ENCODE data around the gene ACAD11. TPM values are rescaled to one million over a fixed set of nuclear protein-coding genes. Genes with fewer than 3 reads are reported as not detected.
"Not testable (repeated sequence)": the region's sequence is repeated elsewhere in the genome, so short reads cannot be mapped to it uniquely, and the experiment has no call there.

Gene ACAD11
- total RNA-seq, 6 donors from 2014 or later, result 15.8 to 50.3 (median 19.5) TPM

DNA sequence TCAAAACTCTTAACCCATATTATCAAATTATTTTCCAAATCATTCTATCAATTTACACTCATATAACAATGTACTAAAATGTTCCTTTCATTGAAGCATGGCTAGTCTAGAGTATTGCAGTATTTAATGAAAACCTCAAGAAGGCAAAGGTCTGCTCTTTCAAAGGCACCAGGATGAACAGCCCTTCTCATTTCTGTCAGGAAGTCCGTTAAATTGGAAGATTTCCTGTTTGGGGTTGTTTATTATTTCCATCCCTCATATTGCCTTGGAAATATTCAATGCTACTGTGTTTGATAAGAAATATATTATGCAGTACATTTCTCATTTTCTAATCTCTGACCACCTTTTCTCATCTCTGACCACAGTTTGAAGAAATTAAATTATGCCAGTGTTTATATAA lies 37.5 kb downstream of the ACAD11 start:
- Histone ChIP-seq H3K27me3 (no peaks in the 10 kb centered on the region), H3K27ac (peak overlapping the region in 1 of 4 donors; percentile 12), H3K36me3 (peaks cover 0 to 15% (median 1%) of the 10 kb centered on the region in 4 donors), H3K9me3 (no peaks in the 10 kb centered on the region), H3K4me3 (no peak overlapping the region), H3K4me1 (no peaks in the 10 kb centered on the region)
- DNase-seq, result no peak
- ATAC-seq (ENCODE audit: low FRiP score in 2 of 2), result no peak
- TF ChIP-seq EP300 (IDR thresholded peaks at IDR 0.05), result no peak
- no peak for TF ChIP-seq POLR2AphosphoS5 (IDR thresholded peaks at IDR 0.05)
- TF ChIP-seq POLR2A (IDR thresholded peaks at IDR 0.05), result no peak
- TF ChIP-seq, protein P1, sequence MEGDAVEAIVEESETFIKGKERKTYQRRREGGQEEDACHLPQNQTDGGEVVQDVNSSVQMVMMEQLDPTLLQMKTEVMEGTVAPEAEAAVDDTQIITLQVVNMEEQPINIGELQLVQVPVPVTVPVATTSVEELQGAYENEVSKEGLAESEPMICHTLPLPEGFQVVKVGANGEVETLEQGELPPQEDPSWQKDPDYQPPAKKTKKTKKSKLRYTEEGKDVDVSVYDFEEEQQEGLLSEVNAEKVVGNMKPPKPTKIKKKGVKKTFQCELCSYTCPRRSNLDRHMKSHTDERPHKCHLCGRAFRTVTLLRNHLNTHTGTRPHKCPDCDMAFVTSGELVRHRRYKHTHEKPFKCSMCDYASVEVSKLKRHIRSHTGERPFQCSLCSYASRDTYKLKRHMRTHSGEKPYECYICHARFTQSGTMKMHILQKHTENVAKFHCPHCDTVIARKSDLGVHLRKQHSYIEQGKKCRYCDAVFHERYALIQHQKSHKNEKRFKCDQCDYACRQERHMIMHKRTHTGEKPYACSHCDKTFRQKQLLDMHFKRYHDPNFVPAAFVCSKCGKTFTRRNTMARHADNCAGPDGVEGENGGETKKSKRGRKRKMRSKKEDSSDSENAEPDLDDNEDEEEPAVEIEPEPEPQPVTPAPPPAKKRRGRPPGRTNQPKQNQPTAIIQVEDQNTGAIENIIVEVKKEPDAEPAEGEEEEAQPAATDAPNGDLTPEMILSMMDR (IDR thresholded peaks at IDR 0.05), result no peak
- 40 to 46% methylated on average over 1 of the region's 1 CpG for WGBS, 2 donors

DNA sequence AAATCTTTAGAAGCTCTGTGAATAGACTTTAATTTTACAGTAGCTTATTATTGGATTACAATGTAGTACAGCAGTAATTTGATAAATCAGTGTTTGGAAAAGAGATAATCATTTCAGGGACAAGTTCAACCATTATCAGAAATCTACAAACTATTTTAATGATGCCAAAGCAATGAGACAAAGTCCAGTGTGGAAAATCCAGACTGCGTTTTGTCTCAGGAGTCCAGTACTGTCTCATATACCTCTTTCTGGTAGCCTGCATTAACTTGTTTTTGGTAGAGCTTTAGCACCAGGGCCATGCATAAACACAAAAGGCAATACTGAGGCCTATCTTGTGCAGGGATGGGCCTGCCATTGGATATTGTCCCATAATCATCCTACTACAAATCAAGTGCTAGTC lies 42.8 kb downstream of the ACAD11 start:
- DNase-seq (no peak), ATAC-seq (ENCODE audit: low FRiP score in 2 of 2) (no peak)
- TF ChIP-seq, protein P1 (IDR thresholded peaks at IDR 0.05), result no peak
- TF ChIP-seq EP300 (IDR thresholded peaks at IDR 0.05), result no peak
- TF ChIP-seq POLR2A (IDR thresholded peaks at IDR 0.05), result no peak
- no peak for TF ChIP-seq POLR2AphosphoS5 (IDR thresholded peaks at IDR 0.05)
- H3K36me3 ChIP-seq, result no peaks in the 10 kb centered on the region
- H3K27ac ChIP-seq, result no peak overlapping the region
- no peaks in the 10 kb centered on the region for H3K9me3 ChIP-seq
- no peaks in the 10 kb centered on the region for H3K27me3 ChIP-seq
- H3K4me3 ChIP-seq, result no peak overlapping the region
- H3K4me1 ChIP-seq, result no peaks in the 10 kb centered on the region
- WGBS, 2 donors, result 100% methylated on average over 1 of the region's 1 CpG

DNA sequence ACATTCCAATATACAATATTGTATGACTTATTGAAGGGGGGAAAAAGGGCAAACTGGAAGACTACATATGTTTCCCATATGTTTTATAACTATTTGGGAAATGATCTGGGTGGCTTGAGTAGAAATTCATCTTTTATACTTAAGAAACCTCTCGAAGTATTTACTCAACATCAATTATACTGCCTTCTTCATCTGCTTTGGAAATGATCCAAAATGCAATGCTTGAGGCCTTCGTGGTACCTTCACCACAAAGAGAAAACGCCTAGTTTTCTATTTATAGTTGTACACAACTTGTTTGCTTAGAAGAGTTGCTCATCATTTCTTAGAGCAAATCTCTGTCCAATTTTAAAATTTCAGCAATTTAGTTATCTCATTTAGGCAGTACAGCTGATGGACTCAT lies 43.7 kb downstream of the ACAD11 start:
- Histone ChIP-seq H3K4me3 (no peak overlapping the region), H3K36me3 (no peaks in the 10 kb centered on the region), H3K9me3 (no peaks in the 10 kb centered on the region), H3K27me3 (no peaks in the 10 kb centered on the region), H3K27ac (no peak overlapping the region), H3K4me1 (no peaks in the 10 kb centered on the region)
- no peak for TF ChIP-seq EP300 (IDR thresholded peaks at IDR 0.05)
- no peak for TF ChIP-seq POLR2A (IDR thresholded peaks at IDR 0.05)
- no peak for TF ChIP-seq POLR2AphosphoS5 (IDR thresholded peaks at IDR 0.05)
- TF ChIP-seq, protein P1 (IDR thresholded peaks at IDR 0.05), result no peak
- no peak for DNase-seq
- WGBS, 2 donors, result 62 to 74% methylated on average over 3 of the region's 3 CpGs
- ATAC-seq (ENCODE audit: low FRiP score in 2 of 2), result no peak

DNA sequence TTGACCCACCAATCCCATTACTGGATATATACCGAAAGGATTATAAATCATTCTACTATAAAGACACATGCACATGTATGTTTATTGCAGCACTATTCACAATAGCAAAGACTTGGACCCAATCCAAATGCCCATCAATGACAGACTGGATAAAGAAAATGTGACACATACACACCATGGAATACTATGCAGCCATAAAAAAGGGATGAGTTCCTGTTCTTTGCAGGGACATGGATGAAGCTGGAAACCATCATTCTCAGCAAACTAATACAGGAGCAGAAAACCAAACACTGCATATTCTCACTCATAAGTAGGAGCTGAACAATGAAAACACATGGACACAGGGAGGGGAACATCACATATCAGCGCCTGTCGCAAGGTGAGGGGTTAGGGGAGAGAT lies 44.3 kb downstream of the ACAD11 start:
- not testable (repeated sequence) for H3K36me3 ChIP-seq; DNase-seq; H3K4me3 ChIP-seq; ATAC-seq (ENCODE audit: low FRiP score in 2 of 2); H3K9me3 ChIP-seq; H3K4me1 ChIP-seq; H3K27me3 ChIP-seq; H3K27ac ChIP-seq
- 95 to 97% methylated on average over 3 of the region's 3 CpGs for whole genome bisulfite sequencing, 2 donors

DNA sequence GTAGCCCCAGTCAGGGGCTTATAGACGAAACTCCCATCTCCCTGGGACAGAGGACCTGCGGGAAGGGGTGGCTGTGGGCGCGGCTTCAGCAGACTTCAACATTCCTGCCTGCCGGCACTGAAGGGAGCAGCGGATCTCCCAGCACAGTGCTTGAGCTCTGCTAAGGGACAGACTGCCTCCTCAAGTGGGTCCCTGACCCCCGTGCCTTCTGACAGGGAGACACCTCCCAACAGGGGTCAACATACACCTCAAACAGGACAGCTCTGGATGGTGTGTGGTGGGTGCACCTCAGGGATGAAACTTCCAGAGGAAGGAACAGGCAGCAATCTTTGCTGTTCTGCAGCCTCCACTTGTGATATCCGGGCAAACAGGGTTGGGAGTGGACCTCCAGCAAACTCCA lies 53.0 kb downstream of the ACAD11 start:
- DNase-seq, result peak in 1 of 2 donors; percentile 10
- 83 to 84% methylated on average over 5 to 8 of the region's 8 CpGs for WGBS, 2 donors
- H3K4me1 ChIP-seq; ATAC-seq (ENCODE audit: low FRiP score in 2 of 2); H3K4me3 ChIP-seq; H3K27me3 ChIP-seq; H3K9me3 ChIP-seq: not testable (repeated sequence)
- H3K27ac ChIP-seq, result peak overlapping the region in 1 of 4 donors; percentile 32
- H3K36me3 ChIP-seq, result peaks cover 0 to 11% (median 4%) of the 10 kb centered on the region in 4 donors

DNA sequence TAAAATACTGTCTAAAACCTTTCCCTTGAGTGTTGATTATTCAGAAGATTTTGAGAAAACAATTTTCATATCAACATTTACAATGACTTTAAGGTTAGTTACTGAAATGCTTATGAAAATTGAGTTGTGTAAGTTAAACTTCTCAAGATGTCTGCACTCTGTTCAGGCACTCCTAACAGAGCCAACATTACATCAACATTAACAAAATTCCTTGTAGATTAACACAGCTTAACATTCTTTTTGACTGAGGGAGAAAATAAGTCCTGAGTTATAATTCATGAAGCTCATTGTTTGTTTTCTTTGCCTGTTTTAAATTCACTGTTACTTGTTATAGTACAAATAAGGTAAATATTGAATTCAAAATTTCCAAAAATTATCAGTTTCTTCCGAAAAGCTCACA lies 53.5 kb downstream of the ACAD11 start:
- H3K27me3 ChIP-seq, result no peaks in the 10 kb centered on the region
- H3K36me3 ChIP-seq, result peaks cover 0 to 11% (median 4%) of the 10 kb centered on the region in 4 donors
- peak overlapping the region in 2 of 4 donors; percentile 6 to 32 for H3K27ac ChIP-seq
- 87 to 91% methylated on average over 1 of the region's 1 CpG for WGBS, 2 donors
- DNase-seq, result no peak
- H3K4me3 ChIP-seq, result no peak overlapping the region
- H3K4me1 ChIP-seq, result peaks cover 0 to 3% (median 0%) of the 10 kb centered on the region in 4 donors
- peaks cover 0 to 4% (median 0%) of the 10 kb centered on the region in 4 donors for H3K9me3 ChIP-seq
- no peak for TF ChIP-seq POLR2AphosphoS5 (IDR thresholded peaks at IDR 0.05)
- TF ChIP-seq EP300 (IDR thresholded peaks at IDR 0.05), result no peak
- TF ChIP-seq, protein P1 (IDR thresholded peaks at IDR 0.05), result no peak
- no peak for TF ChIP-seq POLR2A (IDR thresholded peaks at IDR 0.05)
- ATAC-seq (ENCODE audit: low FRiP score in 2 of 2), result peak in 1 of 2 donors; percentile 79

Measured in upper lobe of left lung (tissue), 6 donors.